Measurements from ENCODE around the gene RNF114. TPM values are rescaled to one million over a fixed set of nuclear protein-coding genes. Genes with fewer than 3 reads are reported as not detected.

RNF114 gene
- total RNA-seq, 1 donor, result 114 TPM

GRCh38 chr20:49978685-49979029 lies 42.5 kb downstream of the RNF114 start:
- no peak for DNase-seq (ENCODE audit: low read depth)
- TF ChIP-seq CTCF (IDR thresholded peaks at IDR 0.05; ENCODE audit: insufficient read depth, low read length), result no peak
- H3K4me3 ChIP-seq (ENCODE audit: low read depth, low read length), result no peak overlapping the region

GRCh38 chr20:49979030-49979832 lies 43.0 kb downstream of the RNF114 start:
- peak; percentile 13 for DNase-seq (ENCODE audit: low read depth)
- peak overlapping the region; percentile 50 for H3K4me3 ChIP-seq (ENCODE audit: low read depth, low read length)
- TF ChIP-seq CTCF (IDR thresholded peaks at IDR 0.05; ENCODE audit: insufficient read depth, low read length), result peak; percentile 91

GRCh38 chr20:49980140-49981008 lies 44.2 kb downstream of the RNF114 start:
- H3K4me3 ChIP-seq (ENCODE audit: low read depth, low read length), result no peak overlapping the region
- no peak for TF ChIP-seq CTCF (IDR thresholded peaks at IDR 0.05; ENCODE audit: insufficient read depth, low read length)
- DNase-seq (ENCODE audit: low read depth), result no peak

DNA sequence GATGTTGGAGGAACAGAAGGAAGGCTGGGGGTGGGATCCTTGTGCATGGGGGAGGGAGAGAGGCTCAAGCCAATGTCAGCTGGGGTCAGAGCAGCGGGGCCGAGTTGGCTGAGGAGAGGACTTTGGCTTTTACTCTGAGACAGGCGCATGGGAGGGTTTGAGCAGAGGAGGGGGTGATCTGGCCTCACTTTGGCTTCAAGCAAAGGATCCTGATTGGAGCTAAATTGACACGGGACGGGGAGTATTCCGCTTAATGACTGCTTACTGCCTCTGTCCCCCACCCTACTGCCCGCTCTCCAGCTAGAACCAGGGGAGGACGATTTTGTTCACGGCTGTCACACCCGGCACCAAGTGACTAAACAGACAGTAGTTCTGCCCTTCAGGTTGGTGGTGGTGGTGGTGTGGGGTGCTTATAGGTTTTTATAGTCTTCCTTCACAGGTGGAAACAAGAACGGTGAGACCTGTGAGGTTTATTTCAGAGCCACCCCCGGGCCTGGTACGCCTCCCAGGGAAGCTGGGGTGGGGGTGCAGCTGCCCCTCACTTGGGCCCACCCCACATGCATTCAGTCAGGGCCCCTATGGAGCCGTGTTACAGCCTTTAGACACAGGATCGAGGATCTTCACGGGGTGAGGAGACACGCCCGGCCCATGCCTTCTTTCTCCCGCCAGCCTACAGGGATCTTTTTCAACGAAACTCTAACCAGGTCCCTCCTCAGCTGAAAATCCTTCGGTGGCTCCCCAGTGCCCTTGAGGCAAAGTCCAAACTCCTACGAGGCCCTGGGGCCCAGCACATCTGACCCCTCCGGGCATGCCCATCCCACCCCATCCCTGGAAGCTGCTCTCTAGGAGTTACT lies 45.2 kb downstream of the RNF114 start:
- TF ChIP-seq CTCF (IDR thresholded peaks at IDR 0.05; ENCODE audit: insufficient read depth, low read length), result no peak
- DNase-seq (ENCODE audit: low read depth), result no peak
- H3K4me3 ChIP-seq (ENCODE audit: low read depth, low read length), result no peak overlapping the region

DNA sequence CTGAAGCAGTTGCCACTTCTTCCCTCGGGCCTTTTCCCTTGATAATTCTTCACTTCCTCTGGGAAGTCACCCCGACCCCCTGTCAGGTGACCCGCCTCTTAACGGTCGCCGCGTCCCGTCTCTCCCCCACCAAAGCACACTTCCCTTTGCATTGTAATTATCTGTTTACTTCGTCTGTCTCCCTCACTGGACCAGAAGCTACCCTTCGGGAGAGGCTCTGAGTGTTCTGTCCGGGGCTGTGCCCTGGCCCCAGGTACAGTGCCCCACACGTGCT lies 45.8 kb downstream of the RNF114 start:
- no peak for DNase-seq (ENCODE audit: low read depth)
- TF ChIP-seq CTCF (IDR thresholded peaks at IDR 0.05; ENCODE audit: insufficient read depth, low read length), result no peak
- no peak overlapping the region for H3K4me3 ChIP-seq (ENCODE audit: low read depth, low read length)

DNA sequence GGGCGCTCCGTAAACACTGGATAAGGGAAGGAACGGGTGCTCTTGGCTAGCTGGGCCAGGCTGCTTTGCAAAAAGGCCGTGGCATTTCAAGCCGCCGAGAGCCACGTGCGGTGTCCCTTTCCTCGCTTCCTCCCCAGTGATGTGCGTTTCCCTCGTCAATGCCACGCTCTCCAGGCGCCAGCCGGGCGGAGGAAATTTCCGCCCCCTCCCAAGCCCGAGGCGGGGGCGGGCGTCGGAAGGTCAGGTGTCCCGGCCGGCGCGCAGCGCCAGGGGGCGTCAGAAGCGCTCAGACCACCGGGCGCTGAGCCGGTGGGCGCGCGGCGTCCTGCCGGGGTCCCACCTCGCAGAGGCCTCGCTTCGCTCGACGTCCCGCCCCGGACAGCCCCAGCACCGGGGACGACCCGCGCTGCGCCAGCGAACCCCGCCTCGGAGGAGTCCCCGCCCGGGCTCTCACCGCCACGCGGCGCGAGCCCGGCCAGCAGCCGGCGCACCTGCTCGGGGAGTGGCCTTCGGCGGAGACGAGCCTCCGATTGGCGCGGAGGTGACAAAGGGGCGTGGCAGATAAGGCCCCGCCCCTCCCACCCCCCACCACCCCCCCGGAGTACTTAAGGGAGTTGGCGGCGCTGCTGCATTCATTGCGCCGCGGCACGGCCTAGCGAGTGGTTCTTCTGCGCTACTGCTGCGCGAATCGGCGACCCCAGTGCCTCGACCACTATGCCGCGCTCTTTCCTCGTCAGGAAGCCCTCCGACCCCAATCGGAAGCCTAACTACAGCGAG lies 46.3 kb downstream of the RNF114 start, which contains the start of gene SNAI1:
Gene SNAI1, plus strand, starts transcription at position 635 of the 777 bp plus-strand sequence. Its CDS starts 80 bp downstream, at position 715.
- H3K4me3 ChIP-seq (ENCODE audit: low read depth, low read length), result peak within 1 kb of the TSS; percentile 98
- peak; percentile 29 for TF ChIP-seq CTCF (IDR thresholded peaks at IDR 0.05; ENCODE audit: insufficient read depth, low read length)
- DNase-seq (ENCODE audit: low read depth), result peak; percentile 80
